K562 (cell line): ENCODE data around the gene R3HDM2. TPM values are rescaled to one million over a fixed set of nuclear protein-coding genes. Genes with fewer than 3 reads are reported as not detected.

ENCODE experiments used
- ATAC-seq: fragments of 200-7000 bp; cut with Tn5 transposase; 3 replicates; pipeline ENCODE4 v1.9.1; 2020; ENCODE audit warnings: moderate library complexity
- BruUV-seq: library from RNA; stranded (reverse); fragments of 400-500 nt; replicated peaks from 2 replicates; lab custom pipeline; 2021; lab: Mats Ljungman, UMichigan
- CTCF ChIA-PET: fragments of 300-600 bp; formaldehyde crosslinking; extraction: SDS; loops from one replicate; lab custom pipeline; 2021; ENCODE audit warnings: low intra/inter-chr PET ratio; lab: Yijun Ruan, JAX
- POLR2A ChIA-PET: fragments of 300-600, 350-650 bp; sonication (Branson Sonifier 250); formaldehyde crosslinking; extraction: SDS; loops from one replicate; lab custom pipeline; 2021; ENCODE audit warnings: antibody characterized with exemption, inconsistent platforms; lab: Yijun Ruan, JAX
- DNase-seq, 4 experiments: peaks; one replicate each; pipeline versions ENCODE4 v3.0.0 to v3.0.0-alpha.2; 2011 to 2018; ENCODE audit warnings: low spot score in 3 of 4, mixed read lengths in 3 of 4; ENCODE audit errors: extremely low read depth in 1 of 4
- FAIRE-seq: peaks from 2 replicates; lab custom pipeline; 2011; peaks lifted over from hg19 to GRCh38; lab: Jason Lieb, UNC
- H2AFZ ChIP-seq: 2 replicates; pipeline ENCODE4 v1.6.0; 2011; ENCODE audit warnings: low read depth, low read length, control low read depth, inconsistent platforms
- H3K27ac ChIP-seq: fragments of 200-600 bp; 3 replicates; pipeline ENCODE4 v1.8.0; 2011; ENCODE audit warnings: low read depth, mild to moderate bottlenecking, control low read depth, inconsistent platforms, low read length, moderate library complexity, mixed read lengths; ENCODE audit errors: extremely low read depth
- H3K27me3 ChIP-seq, 2 experiments: fragments of 300-600 bp in 1 of 2; 2 replicates in 1 of 2; 3 replicates in 1 of 2; pipeline versions ENCODE4 v1.6.0 to v1.8.0; 2011; ENCODE audit warnings: inconsistent platforms in 2 of 2, low read length in 2 of 2, mild to moderate bottlenecking in 1 of 2, mixed read lengths in 1 of 2, moderate library complexity in 1 of 2; ENCODE audit not compliant: control insufficient read depth in 2 of 2, insufficient read depth in 2 of 2
- H3K36me3 ChIP-seq: fragments of 300-600 bp; 3 replicates; pipeline ENCODE4 v1.8.0; 2011; ENCODE audit warnings: mild to moderate bottlenecking, low read length, inconsistent platforms; ENCODE audit not compliant: control insufficient read depth, insufficient read depth
- H3K4me1 ChIP-seq, 2 experiments: fragments of 200-600 bp in 1 of 2; replicated peaks in 1 of 2; 2 replicates in 1 of 2; 3 replicates in 1 of 2; pipeline versions ENCODE4 v1.5.1 to v1.8.0; 2011; ENCODE audit warnings: inconsistent platforms in 2 of 2, low read length in 2 of 2, mild to moderate bottlenecking in 1 of 2, mixed read lengths in 1 of 2, moderate library complexity in 1 of 2; ENCODE audit not compliant: control insufficient read depth in 2 of 2, insufficient read depth in 2 of 2
- H3K4me2 ChIP-seq: 2 replicates; pipeline ENCODE4 v1.6.1; 2011; ENCODE audit warnings: low read length, control low read depth, inconsistent platforms, mixed read lengths; ENCODE audit not compliant: insufficient read depth
- H3K4me3 ChIP-seq: fragments of 200-600 bp; sonication (generic), shearing (Covaris generic); 2 replicates; pipeline ENCODE4 v1.5.1; 2016; ENCODE audit warnings: control low read depth, inconsistent platforms
- H3K79me2 ChIP-seq: fragments of 200-600 bp; 3 replicates; pipeline ENCODE4 v1.8.0; 2011; ENCODE audit warnings: low read length, inconsistent platforms; ENCODE audit not compliant: control insufficient read depth, insufficient read depth
- H3K9ac ChIP-seq, 2 experiments: 2 replicates each; pipeline versions ENCODE4 v1.6.0 to v1.6.1; 2011; ENCODE audit warnings: low read depth in 2 of 2, low read length in 2 of 2, control low read depth in 1 of 2, inconsistent platforms in 1 of 2, mild to moderate bottlenecking in 1 of 2, mixed read lengths in 1 of 2; ENCODE audit not compliant: insufficient read depth in 1 of 2
- H3K9me1 ChIP-seq: one replicate; pipeline ENCODE4 v1.6.0; 2011; ENCODE audit warnings: inconsistent platforms, mild to moderate bottlenecking, low read length, moderate library complexity; ENCODE audit not compliant: control insufficient read depth, insufficient read depth
- H3K9me3 ChIP-seq: replicated peaks from 2 replicates; pipeline ENCODE4 v1.5.1; 2011; ENCODE audit warnings: low read depth, low read length, inconsistent platforms; ENCODE audit not compliant: control insufficient read depth, insufficient read depth
- H4K20me1 ChIP-seq: replicated peaks from 2 replicates; pipeline ENCODE4 v1.6.1; 2011; ENCODE audit warnings: low read length, inconsistent platforms, mixed read lengths; ENCODE audit not compliant: control insufficient read depth, insufficient read depth
- ARHGAP35 ChIP-seq: fragments of 450-650 bp; IDR thresholded peaks from 2 replicates; pipeline ENCODE4 v1.6.1; 2018; ENCODE audit not compliant: partially characterized antibody
- CBX5 ChIP-seq: IDR thresholded peaks from 2 replicates; pipeline ENCODE4 v1.6.1; 2014; ENCODE audit warnings: low read depth, borderline replicate concordance
- HOXB6 ChIP-seq: fragments of 250-450 bp; sonication (Bioruptor Pico); IDR thresholded peaks from 2 replicates; pipeline ENCODE4 v1.5.1; 2022; ENCODE audit warnings: mild to moderate bottlenecking, borderline replicate concordance
- KDM2B ChIP-seq: fragments of 250-450 bp; sonication (Bioruptor Pico); IDR thresholded peaks from 2 replicates; pipeline ENCODE4 v1.8.0; 2021; ENCODE audit warnings: mild to moderate bottlenecking, moderate library complexity
- MCM3 ChIP-seq: fragments of 450-650 bp; IDR thresholded peaks from 2 replicates; pipeline ENCODE4 v1.6.1; 2016
- NELFE ChIP-seq: IDR thresholded peaks from 2 replicates; pipeline ENCODE4 v1.6.1; 2011; ENCODE audit warnings: mild to moderate bottlenecking; ENCODE audit not compliant: insufficient read depth, insufficient read length
- NR2C1 ChIP-seq, 2 experiments: fragments of 450-650 bp; IDR thresholded peaks; 2 replicates each; pipeline ENCODE4 v1.6.1; 2017; ENCODE audit warnings: mild to moderate bottlenecking in 2 of 2, antibody characterized with exemption in 1 of 2, inconsistent platforms in 1 of 2, missing compliant biosample characterization in 1 of 2, missing genetic modification characterization in 1 of 2
- NR2C2 ChIP-seq, 2 experiments: fragments of 200-800 bp in 1 of 2; sonication (Bioruptor generic) in 1 of 2; sonication (generic) in 1 of 2; formaldehyde crosslinking in 1 of 2; IDR thresholded peaks; 2 replicates each; pipeline versions ENCODE4 v1.6.1 to v1.8.0; 2016 to 2022; ENCODE audit warnings: mild to moderate bottlenecking in 1 of 2, missing compliant biosample characterization in 1 of 2, missing genetic modification characterization in 1 of 2, missing genetic modification reagents in 1 of 2
- SLC30A9 ChIP-seq: fragments of 250-450 bp; sonication (Bioruptor Pico); IDR thresholded peaks from 2 replicates; pipeline ENCODE4 v1.8.0; 2022; ENCODE audit warnings: mild to moderate bottlenecking, moderate library complexity
- TEAD1 ChIP-seq, 2 experiments: fragments of 450-650 bp in 1 of 2; sonication (generic) in 1 of 2; formaldehyde crosslinking; IDR thresholded peaks; 2 replicates each; pipeline versions ENCODE4 v1.4.0 to v1.8.0; 2020 to 2022; ENCODE audit warnings: mild to moderate bottlenecking in 2 of 2, missing genetic modification reagents in 1 of 2
- ZFP1 ChIP-seq: fragments of 450-650 bp; formaldehyde crosslinking; IDR thresholded peaks from 2 replicates; pipeline ENCODE4 v1.4.0; 2020; ENCODE audit warnings: mild to moderate bottlenecking, mixed read lengths
- WGBS: fragments of 100-300 bp; shearing (Covaris generic); methylation state at CpG from one replicate; pipeline ENCODE4 v1.1.6; 2016; ENCODE audit warnings: low coverage, mixed read lengths; ENCODE audit not compliant: insufficient coverage; ENCODE audit errors: missing lambda C conversion rate; 5-methylcytosine and 5-hydroxymethylcytosine counted together
- in situ Hi-C: fragments of 300-500 bp; cut with MboI; formaldehyde crosslinking; loops from 4 replicates; pipeline ENCODE4 v1.15.0; 2018; ENCODE audit warnings: inconsistent platforms, mixed read lengths
- intact Hi-C: fragments of 100-400 bp; cut with micrococcal nuclease; formaldehyde crosslinking; loops from 2 replicates; pipeline ENCODE4 v1.14.2; 2022
- polyA plus RNA-seq, 8 experiments: library from polyadenylated mRNA; depleted of rRNA in 4 of 8; stranded (reverse) in 5 of 8; unstranded in 3 of 8; fragments of >200 nt; fragmentation: Nextera tagmentation in 2 of 8; fragmentation: Illumina TruSeq in 1 of 8; extraction: Ambion mirVana in 2 of 8; extraction: Trizol in 1 of 8; gene quantifications; 2 replicates each; pipeline versions ENCODE4 v1.2.1 to v1.2.3, GENCODE V29; 2011 to 2014; ENCODE audit warnings: inconsistent platforms in 1 of 8, missing spikeins in 1 of 8
- total RNA-seq, 7 experiments: library from RNA; depleted of rRNA in 6 of 7; stranded (reverse); fragments of >200 nt in 6 of 7; fragmentation: Illumina TruSeq in 2 of 7; extraction: Trizol in 2 of 7; gene quantifications; 2 replicates each; pipeline versions ENCODE4 v1.2.1 to v1.2.3, GENCODE V29; 2011 to 2021; ENCODE audit warnings: low replicate concordance in 1 of 7
- TF ChIP-seq, protein P1 (sequence below): fragments of 250-450 bp; sonication (Bioruptor Pico); IDR thresholded peaks from 2 replicates; pipeline ENCODE4 v1.4.0; 2020; ENCODE audit warnings: mild to moderate bottlenecking, moderate library complexity
- TF ChIP-seq, protein P2 (sequence below): fragments of 150-350 bp; IDR thresholded peaks from 2 replicates; pipeline ENCODE4 v1.6.1; 2014; ENCODE audit warnings: low read depth, mild to moderate bottlenecking, low read length, borderline replicate concordance

R3HDM2 gene
- total and polyA plus RNA-seq, 9 of the 15 experiments (the other 6 are each of a cell fraction or from before 2014, with no cell fraction given), result 3.3 to 18.8 (median 9.0) TPM

DNA sequence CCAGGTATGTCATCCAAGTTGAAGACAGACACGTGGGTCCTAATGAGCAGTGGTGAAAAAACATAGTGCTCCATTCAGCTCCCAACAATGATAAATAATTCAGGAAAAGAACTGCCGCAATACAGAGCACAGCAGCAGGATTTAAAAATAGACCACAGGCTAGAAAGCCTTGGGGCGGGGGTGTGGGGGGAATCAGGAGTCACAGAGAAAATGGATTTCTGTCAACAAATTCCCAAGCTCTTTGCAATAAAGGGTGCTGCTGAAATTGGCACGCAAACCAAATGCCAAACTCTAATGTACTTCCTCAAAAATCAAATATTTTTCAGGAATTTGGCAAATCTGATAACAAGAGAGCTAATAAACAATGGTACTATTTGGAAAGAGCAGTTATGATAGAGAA, 58.6 kb downstream of the R3HDM2 start:
- H2AFZ ChIP-seq, result no peak overlapping the region
- CTCF ChIA-PET, result no interaction called here
- FAIRE-seq (no peak), ATAC-seq (no peak), DNase-seq (no peak)
- TF ChIP-seq KDM2B (CRISPR knock-in tag), result no peak
- no peak for TF ChIP-seq CBX5
- TF ChIP-seq, protein P1, sequence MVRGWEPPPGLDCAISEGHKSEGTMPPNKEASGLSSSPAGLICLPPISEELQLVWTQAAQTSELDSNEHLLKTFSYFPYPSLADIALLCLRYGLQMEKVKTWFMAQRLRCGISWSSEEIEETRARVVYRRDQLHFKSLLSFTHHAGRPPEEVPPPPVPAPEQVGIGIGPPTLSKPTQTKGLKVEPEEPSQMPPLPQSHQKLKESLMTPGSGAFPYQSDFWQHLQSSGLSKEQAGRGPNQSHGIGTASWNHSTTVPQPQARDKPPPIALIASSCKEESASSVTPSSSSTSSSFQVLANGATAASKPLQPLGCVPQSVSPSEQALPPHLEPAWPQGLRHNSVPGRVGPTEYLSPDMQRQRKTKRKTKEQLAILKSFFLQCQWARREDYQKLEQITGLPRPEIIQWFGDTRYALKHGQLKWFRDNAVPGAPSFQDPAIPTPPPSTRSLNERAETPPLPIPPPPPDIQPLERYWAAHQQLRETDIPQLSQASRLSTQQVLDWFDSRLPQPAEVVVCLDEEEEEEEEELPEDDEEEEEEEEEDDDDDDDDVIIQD (CRISPR knock-in tag), result no peak
- TF ChIP-seq, protein P2, sequence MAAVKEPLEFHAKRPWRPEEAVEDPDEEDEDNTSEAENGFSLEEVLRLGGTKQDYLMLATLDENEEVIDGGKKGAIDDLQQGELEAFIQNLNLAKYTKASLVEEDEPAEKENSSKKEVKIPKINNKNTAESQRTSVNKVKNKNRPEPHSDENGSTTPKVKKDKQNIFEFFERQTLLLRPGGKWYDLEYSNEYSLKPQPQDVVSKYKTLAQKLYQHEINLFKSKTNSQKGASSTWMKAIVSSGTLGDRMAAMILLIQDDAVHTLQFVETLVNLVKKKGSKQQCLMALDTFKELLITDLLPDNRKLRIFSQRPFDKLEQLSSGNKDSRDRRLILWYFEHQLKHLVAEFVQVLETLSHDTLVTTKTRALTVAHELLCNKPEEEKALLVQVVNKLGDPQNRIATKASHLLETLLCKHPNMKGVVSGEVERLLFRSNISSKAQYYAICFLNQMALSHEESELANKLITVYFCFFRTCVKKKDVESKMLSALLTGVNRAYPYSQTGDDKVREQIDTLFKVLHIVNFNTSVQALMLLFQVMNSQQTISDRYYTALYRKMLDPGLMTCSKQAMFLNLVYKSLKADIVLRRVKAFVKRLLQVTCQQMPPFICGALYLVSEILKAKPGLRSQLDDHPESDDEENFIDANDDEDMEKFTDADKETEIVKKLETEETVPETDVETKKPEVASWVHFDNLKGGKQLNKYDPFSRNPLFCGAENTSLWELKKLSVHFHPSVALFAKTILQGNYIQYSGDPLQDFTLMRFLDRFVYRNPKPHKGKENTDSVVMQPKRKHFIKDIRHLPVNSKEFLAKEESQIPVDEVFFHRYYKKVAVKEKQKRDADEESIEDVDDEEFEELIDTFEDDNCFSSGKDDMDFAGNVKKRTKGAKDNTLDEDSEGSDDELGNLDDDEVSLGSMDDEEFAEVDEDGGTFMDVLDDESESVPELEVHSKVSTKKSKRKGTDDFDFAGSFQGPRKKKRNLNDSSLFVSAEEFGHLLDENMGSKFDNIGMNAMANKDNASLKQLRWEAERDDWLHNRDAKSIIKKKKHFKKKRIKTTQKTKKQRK, result no peak
- no peak for TF ChIP-seq NELFE
- TF ChIP-seq TEAD1 (CRISPR knock-in tag; IDR thresholded peaks at IDR 0.05), result no peak
- TF ChIP-seq ZFP1 (CRISPR knock-in tag), result no peak
- TF ChIP-seq NR2C2 (CRISPR knock-in tag; IDR thresholded peaks at IDR 0.05), result no peak
- TF ChIP-seq NR2C2 (tag; IDR thresholded peaks at IDR 0.05), result no peak
- no peak for TF ChIP-seq ARHGAP35
- TF ChIP-seq SLC30A9, result no peak
- no peak for TF ChIP-seq MCM3
- TF ChIP-seq NR2C1 (IDR thresholded peaks at IDR 0.05), result no peak
- no peak for TF ChIP-seq NR2C1 (tag; IDR thresholded peaks at IDR 0.05)
- TF ChIP-seq HOXB6 (CRISPR knock-in tag), result no peak
- BruUV-seq, result no TSS peak
- WGBS, result 76% methylated on average over 4 of the region's 4 CpGs
- H3K9me3 ChIP-seq, result no peaks in the 10 kb centered on the region
- POLR2A ChIA-PET, result interaction anchor here (1.0 to 2.1 kb wide), 3 partner anchors 11 to 39 kb away, joined by 3 to 4 read pairs (median 4); no protein-coding TSS in a partner anchor
- intact Hi-C loops (no loop called here), in situ Hi-C loops (no loop called here)
- H3K4me2 ChIP-seq, result no peak overlapping the region
- H3K4me3 ChIP-seq, result no peak overlapping the region
- no peak overlapping the region for H3K9ac ChIP-seq
- H3K9me1 ChIP-seq, result no peaks in the 10 kb centered on the region
- no peaks in the 10 kb centered on the region for H3K79me2 ChIP-seq
- H3K27me3 ChIP-seq, result no peaks in the 10 kb centered on the region
- H4K20me1 ChIP-seq, result no peaks in the 10 kb centered on the region
- peaks cover 3 to 4% of the 10 kb centered on the region in 2 experiments; a peak in 3 of 5 replicates for H3K4me1 ChIP-seq
- no peak overlapping the region for H3K27ac ChIP-seq
- no peaks in the 10 kb centered on the region for H3K36me3 ChIP-seq
